OCI-LY1 (cell line): Measurements from ENCODE around the gene CORIN.

ENCODE experiments used
- H2AFZ ChIP-seq: fragments of 200-600 bp; sonication (generic), shearing (Covaris generic); 2 replicates; pipeline ENCODE4 v1.6.0; 2014; ENCODE audit warnings: antibody characterized with exemption, mild to moderate bottlenecking, low read length
- H3F3A ChIP-seq: fragments of 200-600 bp; sonication (generic), shearing (Covaris generic); 2 replicates; pipeline ENCODE4 v1.6.0; 2014; ENCODE audit warnings: mild to moderate bottlenecking, antibody characterized with exemption, low read length, moderate library complexity; ENCODE audit not compliant: insufficient read depth
- H3K27ac ChIP-seq: fragments of 200-600 bp; sonication (generic); 2 replicates; pipeline ENCODE4 v1.5.1; 2014; ENCODE audit warnings: low read length, mixed run types, mild to moderate bottlenecking, low read depth; ENCODE audit not compliant: poor library complexity, severe bottlenecking
- H3K27me3 ChIP-seq: fragments of 200-600 bp; sonication (generic); 2 replicates; pipeline ENCODE4 v1.6.0; 2014; ENCODE audit warnings: antibody characterized with exemption, mild to moderate bottlenecking, low read length, moderate library complexity; ENCODE audit not compliant: insufficient read depth
- H3K36me3 ChIP-seq: fragments of 200-600 bp; sonication (generic); 2 replicates; pipeline ENCODE4 v1.6.1; 2014; ENCODE audit warnings: mild to moderate bottlenecking, antibody characterized with exemption, low read length, moderate library complexity, mixed read lengths; ENCODE audit not compliant: insufficient read depth
- H3K4me1 ChIP-seq: fragments of 200-600 bp; sonication (generic); 2 replicates; pipeline ENCODE4 v1.5.1; 2014; ENCODE audit warnings: mild to moderate bottlenecking, low read length, moderate library complexity; ENCODE audit not compliant: insufficient read depth, severe bottlenecking
- H3K4me2 ChIP-seq: fragments of 200-600 bp; sonication (generic), shearing (Covaris generic); 2 replicates; pipeline ENCODE4 v1.6.1; 2014; ENCODE audit warnings: low read length
- H3K4me3 ChIP-seq: fragments of 200-600 bp; sonication (generic); 2 replicates; pipeline ENCODE4 v1.5.1; 2014; ENCODE audit warnings: low read length, low read depth, mild to moderate bottlenecking, mixed read lengths; ENCODE audit not compliant: poor library complexity, severe bottlenecking
- H3K79me2 ChIP-seq: fragments of 200-600 bp; shearing (Covaris generic); 2 replicates; pipeline ENCODE4 v1.6.1; 2016; ENCODE audit warnings: mixed run types, low read length, mixed read lengths; ENCODE audit not compliant: insufficient read depth
- H3K9ac ChIP-seq: fragments of 200-600 bp; sonication (generic), shearing (Covaris generic); 2 replicates; pipeline ENCODE4 v1.6.1; 2014; ENCODE audit warnings: mild to moderate bottlenecking, low read length, mixed read lengths
- H3K9me2 ChIP-seq: fragments of 200-600 bp; sonication (generic), shearing (Covaris generic); 2 replicates; pipeline ENCODE4 v1.6.1; 2014; ENCODE audit warnings: low read depth, mild to moderate bottlenecking, low read length, mixed read lengths
- H3K9me3 ChIP-seq: fragments of 200-600 bp; shearing (Covaris generic); 2 replicates; pipeline ENCODE4 v1.6.1; 2014; ENCODE audit warnings: low read length, mixed read lengths
- H4K20me1 ChIP-seq: fragments of 200-600 bp; sonication (generic), shearing (Covaris generic); 2 replicates; pipeline ENCODE4 v1.6.0; 2016; ENCODE audit warnings: mild to moderate bottlenecking, low read length; ENCODE audit not compliant: insufficient read depth
- EZH2 ChIP-seq: fragments of 200-600 bp; sonication (generic), shearing (Covaris generic); IDR thresholded peaks from 2 replicates; pipeline ENCODE4 v1.8.0; 2017; ENCODE audit warnings: borderline replicate concordance, mixed run types, mild to moderate bottlenecking, antibody characterized with exemption, low read length, moderate library complexity, mixed read lengths
- TF ChIP-seq, protein P1 (sequence below): fragments of 200-600 bp; sonication (generic), shearing (Covaris generic); IDR thresholded peaks from 2 replicates; pipeline ENCODE4 v1.5.1; 2017; ENCODE audit warnings: mild to moderate bottlenecking, antibody characterized with exemption, low read length, moderate library complexity, mixed read lengths

Gene CORIN

DNA sequence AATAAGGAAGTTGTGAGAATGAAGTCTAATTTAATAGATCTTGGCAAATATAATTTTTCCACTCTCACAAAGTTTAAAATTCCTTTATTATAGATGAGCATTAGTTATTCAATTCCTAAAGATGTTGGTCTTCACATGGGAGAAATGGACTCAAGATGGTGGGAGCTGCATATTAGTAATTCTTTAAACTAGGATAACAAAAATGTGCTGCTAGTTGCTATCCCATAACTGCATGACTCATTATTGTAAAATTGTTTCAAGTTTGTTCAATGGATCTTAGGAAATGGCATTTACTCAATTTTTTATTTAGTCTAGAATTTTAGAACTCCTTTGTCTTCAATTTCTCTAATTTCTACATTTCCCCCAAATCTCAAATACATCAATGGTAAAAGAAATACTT, 197.0 kb downstream of the CORIN start:
- Histone ChIP-seq H3K9me3 (no peaks in the 10 kb centered on the region), H3K4me2 (no peak overlapping the region), H3K9me2 (no peaks in the 10 kb centered on the region), H3K9ac (no peak overlapping the region), H3K79me2 (no peaks in the 10 kb centered on the region), H3K27ac (no peak overlapping the region), H3K4me1 (no peaks in the 10 kb centered on the region), H3F3A (no peaks in the 10 kb centered on the region), H3K4me3 (no peak overlapping the region), H3K27me3 (no peaks in the 10 kb centered on the region), H2AFZ (no peak overlapping the region), H4K20me1 (no peaks in the 10 kb centered on the region), H3K36me3 (no peaks in the 10 kb centered on the region)
- TF ChIP-seq, protein P1, sequence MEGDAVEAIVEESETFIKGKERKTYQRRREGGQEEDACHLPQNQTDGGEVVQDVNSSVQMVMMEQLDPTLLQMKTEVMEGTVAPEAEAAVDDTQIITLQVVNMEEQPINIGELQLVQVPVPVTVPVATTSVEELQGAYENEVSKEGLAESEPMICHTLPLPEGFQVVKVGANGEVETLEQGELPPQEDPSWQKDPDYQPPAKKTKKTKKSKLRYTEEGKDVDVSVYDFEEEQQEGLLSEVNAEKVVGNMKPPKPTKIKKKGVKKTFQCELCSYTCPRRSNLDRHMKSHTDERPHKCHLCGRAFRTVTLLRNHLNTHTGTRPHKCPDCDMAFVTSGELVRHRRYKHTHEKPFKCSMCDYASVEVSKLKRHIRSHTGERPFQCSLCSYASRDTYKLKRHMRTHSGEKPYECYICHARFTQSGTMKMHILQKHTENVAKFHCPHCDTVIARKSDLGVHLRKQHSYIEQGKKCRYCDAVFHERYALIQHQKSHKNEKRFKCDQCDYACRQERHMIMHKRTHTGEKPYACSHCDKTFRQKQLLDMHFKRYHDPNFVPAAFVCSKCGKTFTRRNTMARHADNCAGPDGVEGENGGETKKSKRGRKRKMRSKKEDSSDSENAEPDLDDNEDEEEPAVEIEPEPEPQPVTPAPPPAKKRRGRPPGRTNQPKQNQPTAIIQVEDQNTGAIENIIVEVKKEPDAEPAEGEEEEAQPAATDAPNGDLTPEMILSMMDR, result no peak
- no peak for TF ChIP-seq EZH2

DNA sequence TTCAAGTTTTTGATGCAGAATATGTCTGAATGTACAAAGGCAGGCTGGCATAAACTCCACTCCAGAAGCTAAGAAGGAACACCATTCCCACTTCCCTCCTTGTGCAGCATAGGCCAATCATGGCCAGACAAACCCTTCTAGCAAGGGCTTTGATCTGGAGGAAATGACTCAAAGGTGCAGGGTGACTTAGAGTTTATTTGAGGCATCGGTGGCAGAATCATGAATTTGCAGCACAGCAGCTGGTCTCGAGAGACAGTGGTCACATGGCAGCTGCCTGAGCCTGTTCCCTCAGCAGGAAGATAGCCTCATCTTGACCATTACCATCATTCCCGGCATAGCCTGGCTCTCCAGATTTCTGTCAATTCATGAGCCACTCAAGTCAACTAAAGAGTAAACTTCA, 198.3 kb downstream of the CORIN start:
- Histone ChIP-seq H3K4me2 (no peak overlapping the region), H3K27ac (no peak overlapping the region), H4K20me1 (no peaks in the 10 kb centered on the region), H3K4me3 (no peak overlapping the region), H3K9ac (no peak overlapping the region), H3K4me1 (no peaks in the 10 kb centered on the region), H3K27me3 (no peaks in the 10 kb centered on the region), H3K9me2 (no peaks in the 10 kb centered on the region), H3K36me3 (no peaks in the 10 kb centered on the region), H3K79me2 (no peaks in the 10 kb centered on the region), H2AFZ (no peak overlapping the region), H3K9me3 (no peaks in the 10 kb centered on the region), H3F3A (no peaks in the 10 kb centered on the region)
- no peak for TF ChIP-seq EZH2
- TF ChIP-seq, protein P1, result no peak

DNA sequence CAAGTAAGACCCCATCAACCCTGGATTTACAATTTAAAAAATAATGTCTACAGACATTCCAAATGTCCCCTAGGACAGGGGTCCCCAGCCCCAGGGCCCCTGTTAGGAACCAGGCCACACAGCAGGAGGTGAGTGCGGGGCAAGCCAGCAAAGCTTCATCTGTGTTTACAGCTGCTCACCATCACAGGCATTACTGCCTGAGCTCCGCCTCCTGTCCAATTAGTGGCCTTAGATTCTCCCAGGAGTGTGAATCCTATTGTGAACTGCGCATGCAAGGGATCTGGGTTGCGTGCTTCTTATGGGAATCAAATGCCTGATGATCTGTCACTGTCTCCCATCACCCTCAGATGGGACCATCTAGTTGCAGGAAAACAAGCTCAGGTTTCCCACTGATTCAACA, 206.7 kb downstream of the CORIN start:
- H4K20me1 ChIP-seq, result no peaks in the 10 kb centered on the region
- no peak overlapping the region for H3K4me3 ChIP-seq
- H3K36me3 ChIP-seq, result no peaks in the 10 kb centered on the region
- H3K27ac ChIP-seq, result no peak overlapping the region
- no peak overlapping the region for H3K9ac ChIP-seq
- H3K4me1 ChIP-seq, result no peaks in the 10 kb centered on the region
- H3F3A ChIP-seq, result no peaks in the 10 kb centered on the region
- no peak overlapping the region for H3K4me2 ChIP-seq
- no peak for TF ChIP-seq EZH2
- TF ChIP-seq, protein P1, result no peak
- H3K27me3 ChIP-seq, result no peaks in the 10 kb centered on the region
- no peaks in the 10 kb centered on the region for H3K9me2 ChIP-seq
- H3K79me2 ChIP-seq, result no peaks in the 10 kb centered on the region
- H2AFZ ChIP-seq, result no peak overlapping the region
- no peaks in the 10 kb centered on the region for H3K9me3 ChIP-seq
